Vagina (tissue), 2 donors: ENCODE measurements around the gene KIF1A. TPM values are rescaled to one million over a fixed set of nuclear protein-coding genes. Genes with fewer than 3 reads are reported as not detected.

Source experiments
- DNase-seq, 2 donors: peaks; one replicate each; pipeline ENCODE4 v3.0.0-alpha.2; 2017; ENCODE audit errors: extremely low spot score in 2 of 2
- H3K27ac ChIP-seq: fragments of 200-600 bp; sonication (generic); one replicate; pipeline ENCODE4 v1.5.1; 2019
- H3K27me3 ChIP-seq: fragments of 200-600 bp; sonication (generic); one replicate; pipeline ENCODE4 v1.5.1; 2019
- H3K36me3 ChIP-seq, 2 donors: fragments of 200-600 bp; sonication (generic); one replicate each; pipeline ENCODE4 v1.5.1; 2017 to 2019
- H3K4me1 ChIP-seq: fragments of 200-600 bp; sonication (generic); one replicate; pipeline ENCODE4 v1.5.1; 2019
- H3K4me3 ChIP-seq, 2 donors: fragments of 200-600 bp; sonication (generic); 1 replicate in 1 of 2; 2 replicates in 1 of 2; pipeline ENCODE4 v1.5.1; 2016 to 2019
- H3K9me3 ChIP-seq: fragments of 200-600 bp; sonication (generic); one replicate; pipeline ENCODE4 v1.5.1; 2019
- POLR2A ChIP-seq, 2 donors: fragments of 450-650 bp; IDR thresholded peaks; one replicate each; pipeline ENCODE4 v1.6.1; 2017; ENCODE audit warnings: antibody characterized with exemption in 2 of 2, mild to moderate bottlenecking in 2 of 2, moderate library complexity in 2 of 2
- POLR2AphosphoS5 ChIP-seq, 2 donors: sonication (generic); formaldehyde crosslinking; IDR thresholded peaks; one replicate each; pipeline ENCODE4 v1.9.0; 2017; ENCODE audit warnings: antibody characterized with exemption in 2 of 2, mild to moderate bottlenecking in 2 of 2, low read depth in 1 of 2; ENCODE audit not compliant: insufficient read depth in 1 of 2
- intact Hi-C: fragments of 100-400 bp; cut with DNase I; formaldehyde crosslinking; loops from one replicate; pipeline ENCODE4 v1.15.1; 2023
- total RNA-seq: library from RNA; depleted of rRNA; stranded (reverse); fragments of >200 nt; gene quantifications from one replicate; pipeline ENCODE4 v1.2.3, GENCODE V29; 2016
- TF ChIP-seq, protein P1 (sequence below), 3 experiments: fragments of 450-650 bp in 2 of 3; fragments of 200-600 bp in 1 of 3; sonication (generic) in 1 of 3; IDR thresholded peaks; one replicate each; pipeline ENCODE4 v1.5.1; 2017 to 2019; ENCODE audit warnings: antibody characterized with exemption in 3 of 3, mild to moderate bottlenecking in 2 of 3, moderate library complexity in 2 of 3

The KIF1A gene
- total RNA-seq, 1 donor from 2014 or later: 6.1 TPM

GRCh38 chr2:240705204-240705791, 114.7 kb downstream of the KIF1A start:
- H3K27me3 ChIP-seq: no peaks in the 10 kb centered on the region
- no peak for DNase-seq
- intact Hi-C loops: no loop called here

GRCh38 chr2:240704651-240705050, 115.4 kb downstream of the KIF1A start:
- Histone ChIP-seq H3K9me3 (no peaks in the 10 kb centered on the region), H3K27ac (no peak overlapping the region), H3K27me3 (no peaks in the 10 kb centered on the region), H3K4me1 (no peaks in the 10 kb centered on the region), H3K36me3 (no peaks in the 10 kb centered on the region), H3K4me3 (no peak overlapping the region)
- TF ChIP-seq POLR2AphosphoS5 (IDR thresholded peaks at IDR 0.05; ENCODE audit: insufficient read depth in 1 of 2, low read depth in 1 of 2): no peak
- TF ChIP-seq POLR2A (IDR thresholded peaks at IDR 0.05): no peak
- TF ChIP-seq, protein P1, sequence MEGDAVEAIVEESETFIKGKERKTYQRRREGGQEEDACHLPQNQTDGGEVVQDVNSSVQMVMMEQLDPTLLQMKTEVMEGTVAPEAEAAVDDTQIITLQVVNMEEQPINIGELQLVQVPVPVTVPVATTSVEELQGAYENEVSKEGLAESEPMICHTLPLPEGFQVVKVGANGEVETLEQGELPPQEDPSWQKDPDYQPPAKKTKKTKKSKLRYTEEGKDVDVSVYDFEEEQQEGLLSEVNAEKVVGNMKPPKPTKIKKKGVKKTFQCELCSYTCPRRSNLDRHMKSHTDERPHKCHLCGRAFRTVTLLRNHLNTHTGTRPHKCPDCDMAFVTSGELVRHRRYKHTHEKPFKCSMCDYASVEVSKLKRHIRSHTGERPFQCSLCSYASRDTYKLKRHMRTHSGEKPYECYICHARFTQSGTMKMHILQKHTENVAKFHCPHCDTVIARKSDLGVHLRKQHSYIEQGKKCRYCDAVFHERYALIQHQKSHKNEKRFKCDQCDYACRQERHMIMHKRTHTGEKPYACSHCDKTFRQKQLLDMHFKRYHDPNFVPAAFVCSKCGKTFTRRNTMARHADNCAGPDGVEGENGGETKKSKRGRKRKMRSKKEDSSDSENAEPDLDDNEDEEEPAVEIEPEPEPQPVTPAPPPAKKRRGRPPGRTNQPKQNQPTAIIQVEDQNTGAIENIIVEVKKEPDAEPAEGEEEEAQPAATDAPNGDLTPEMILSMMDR (IDR thresholded peaks at IDR 0.05): no peak
- intact Hi-C loops: no loop called here
- DNase-seq: no peak

More at GRCh38 chr2:240705204-240705791, 114.7 kb downstream of the KIF1A start:
- TF ChIP-seq POLR2A (IDR thresholded peaks at IDR 0.05): no peak
- TF ChIP-seq POLR2AphosphoS5 (IDR thresholded peaks at IDR 0.05; ENCODE audit: insufficient read depth in 1 of 2, low read depth in 1 of 2): no peak
- TF ChIP-seq, protein P1 (IDR thresholded peaks at IDR 0.05): no peak
- Histone ChIP-seq H3K36me3 (no peaks in the 10 kb centered on the region), H3K4me1 (no peaks in the 10 kb centered on the region), H3K4me3 (no peak overlapping the region), H3K9me3 (no peaks in the 10 kb centered on the region), H3K27ac (no peak overlapping the region)

- intact Hi-C loops: no loop called here
- Histone ChIP-seq H3K27ac (no peak overlapping the region), H3K36me3 (no peaks in the 10 kb centered on the region), H3K4me3 (no peak overlapping the region), H3K9me3 (no peaks in the 10 kb centered on the region), H3K4me1 (no peaks in the 10 kb centered on the region), H3K27me3 (no peaks in the 10 kb centered on the region)
- no peak for DNase-seq
- TF ChIP-seq POLR2AphosphoS5 (IDR thresholded peaks at IDR 0.05; ENCODE audit: insufficient read depth in 1 of 2, low read depth in 1 of 2) (no peak), POLR2A (IDR thresholded peaks at IDR 0.05) (no peak)
- TF ChIP-seq, protein P1 (IDR thresholded peaks at IDR 0.05): no peak
These were observed 116.3 kb downstream of the KIF1A start for GRCh38 chr2:240703417-240704341.

- no peak overlapping the region for H3K27ac ChIP-seq
- intact Hi-C loops: no loop called here
- no peaks in the 10 kb centered on the region for H3K27me3 ChIP-seq
- H3K4me3 ChIP-seq: no peak overlapping the region
- H3K4me1 ChIP-seq: no peaks in the 10 kb centered on the region
- H3K36me3 ChIP-seq: no peaks in the 10 kb centered on the region
- no peaks in the 10 kb centered on the region for H3K9me3 ChIP-seq
- TF ChIP-seq POLR2AphosphoS5 (IDR thresholded peaks at IDR 0.05; ENCODE audit: insufficient read depth in 1 of 2, low read depth in 1 of 2) (no peak), POLR2A (IDR thresholded peaks at IDR 0.05) (no peak)
- TF ChIP-seq, protein P1 (IDR thresholded peaks at IDR 0.05): no peak
- DNase-seq: no peak
These were observed 117.4 kb downstream of the KIF1A start for GRCh38 chr2:240702640-240703011.
